Measurements from ENCODE around the gene CSHL1.

CSHL1 gene

GRCh38 chr17:63950940-63951907 lies 40.2 kb upstream of the CSHL1 start:
- no peak for DNase-seq (ENCODE audit: low read depth)
- TF ChIP-seq CTCF (conservative IDR thresholded peaks at IDR 0.05; ENCODE audit: low read length): no peak

GRCh38 chr17:63949576-63950250 lies 38.7 kb upstream of the CSHL1 start:
- no peak for TF ChIP-seq CTCF (conservative IDR thresholded peaks at IDR 0.05; ENCODE audit: low read length)
- DNase-seq (ENCODE audit: low read depth): no peak

More at GRCh38 chr17:63950940-63951907, 40.2 kb upstream of the CSHL1 start:
- H3K4me3 ChIP-seq (ENCODE audit: low read length): no peak overlapping the region

GRCh38 chr17:63948521-63948920 lies 37.5 kb upstream of the CSHL1 start:
- no peak for TF ChIP-seq CTCF (conservative IDR thresholded peaks at IDR 0.05; ENCODE audit: low read length)
- H3K4me3 ChIP-seq (ENCODE audit: low read length): no peak overlapping the region
- no peak for DNase-seq (ENCODE audit: low read depth)

More at GRCh38 chr17:63949576-63950250, 38.7 kb upstream of the CSHL1 start:
- H3K4me3 ChIP-seq (ENCODE audit: low read length): no peak overlapping the region

- DNase-seq (ENCODE audit: low read depth): no peak
- no peak for TF ChIP-seq CTCF (conservative IDR thresholded peaks at IDR 0.05; ENCODE audit: low read length)
Observed at GRCh38 chr17:63947711-63948330, 36.8 kb upstream of the CSHL1 start.

GRCh38 chr17:63946440-63947363 lies 35.6 kb upstream of the CSHL1 start:
- peak; percentile 15 for DNase-seq (ENCODE audit: low read depth)
- peak; percentile 70 for TF ChIP-seq CTCF (conservative IDR thresholded peaks at IDR 0.05; ENCODE audit: low read length)
- no peak overlapping the region for H3K4me3 ChIP-seq (ENCODE audit: low read length)

More at GRCh38 chr17:63947711-63948330, 36.8 kb upstream of the CSHL1 start:
- H3K4me3 ChIP-seq (ENCODE audit: low read length): no peak overlapping the region

GRCh38 chr17:63945784-63946439 lies 34.9 kb upstream of the CSHL1 start:
- H3K4me3 ChIP-seq (ENCODE audit: low read length): no peak overlapping the region
- no peak for TF ChIP-seq CTCF (conservative IDR thresholded peaks at IDR 0.05; ENCODE audit: low read length)
- DNase-seq (ENCODE audit: low read depth): no peak
